ENCODE data around the gene RBM6. TPM values are rescaled to one million over a fixed set of nuclear protein-coding genes. Genes with fewer than 3 reads are reported as not detected.

Gene RBM6
- total and polyA plus RNA-seq, 2 donors (not counting 1 experiment from before 2014, with no cell fraction given), result 40.1 to 46.1 TPM

GRCh38 chr3:49908373-49909199 is 31.4 kb upstream of the RBM6 start:
- no peaks in the 10 kb centered on the region for H3K9me3 ChIP-seq (ENCODE audit: control insufficient read depth, insufficient read depth, low read depth, low read length)
- H4K20me1 ChIP-seq (ENCODE audit: control insufficient read depth, extremely low read depth, insufficient read depth, low read length), result no peaks in the 10 kb centered on the region
- TF ChIP-seq CTCF (conservative IDR thresholded peaks at IDR 0.05 in 1 of 2, IDR thresholded peaks at IDR 0.05 in 1 of 2; ENCODE audit: low read depth in 1 of 2, low read length in 2 of 2), result no peak
- TF ChIP-seq EZH2 (IDR thresholded peaks at IDR 0.05; ENCODE audit: low read length, missing control alignments), result no peak
- H3K27me3 ChIP-seq (ENCODE audit: control insufficient read depth, insufficient read depth, low read length), result no peaks in the 10 kb centered on the region
- H3K4me2 ChIP-seq (ENCODE audit: extremely low read depth, insufficient read depth, low read length), result no peak overlapping the region
- H3K36me3 ChIP-seq (ENCODE audit: control insufficient read depth, insufficient read depth, low read length), result peaks cover 5% of the 10 kb centered on the region
- H3K27ac ChIP-seq (ENCODE audit: insufficient read depth, low read length), result no peak overlapping the region
- no peak overlapping the region for H2AFZ ChIP-seq (ENCODE audit: low read length)
- DNase-seq (ENCODE audit: low read depth in 2 of 2), result no peak
- no peak overlapping the region for H3K4me3 ChIP-seq (replicated peaks in 1 of 4; ENCODE audit: control extremely low read depth in 1 of 4, insufficient read depth in 1 of 4, low read depth in 3 of 4, low read length in 4 of 4)
- H3K79me2 ChIP-seq (ENCODE audit: control insufficient read depth, insufficient read depth, low read length), result no peaks in the 10 kb centered on the region
- peaks cover 6% of the 10 kb centered on the region for H3K4me1 ChIP-seq (ENCODE audit: control insufficient read depth, extremely low read depth, insufficient read depth, low read length)
- H3K9ac ChIP-seq (ENCODE audit: insufficient read depth, low read length), result no peak overlapping the region

GRCh38 chr3:49910409-49911123 is 29.4 kb upstream of the RBM6 start:
- no peaks in the 10 kb centered on the region for H3K9me3 ChIP-seq (ENCODE audit: control insufficient read depth, insufficient read depth, low read depth, low read length)
- H3K4me3 ChIP-seq (replicated peaks in 1 of 4; ENCODE audit: control extremely low read depth in 1 of 4, insufficient read depth in 1 of 4, low read depth in 3 of 4, low read length in 4 of 4), result no peak overlapping the region
- peaks cover 5% of the 10 kb centered on the region for H3K36me3 ChIP-seq (ENCODE audit: control insufficient read depth, insufficient read depth, low read length)
- no peak overlapping the region for H3K4me2 ChIP-seq (ENCODE audit: extremely low read depth, insufficient read depth, low read length)
- TF ChIP-seq CTCF (conservative IDR thresholded peaks at IDR 0.05 in 1 of 2, IDR thresholded peaks at IDR 0.05 in 1 of 2; ENCODE audit: low read depth in 1 of 2, low read length in 2 of 2) (no peak), EZH2 (IDR thresholded peaks at IDR 0.05; ENCODE audit: low read length, missing control alignments) (no peak)
- H3K27me3 ChIP-seq (ENCODE audit: control insufficient read depth, insufficient read depth, low read length), result no peaks in the 10 kb centered on the region
- H3K4me1 ChIP-seq (ENCODE audit: control insufficient read depth, extremely low read depth, insufficient read depth, low read length), result peaks cover 6% of the 10 kb centered on the region
- H3K9ac ChIP-seq (ENCODE audit: insufficient read depth, low read length), result no peak overlapping the region
- no peak for DNase-seq (ENCODE audit: low read depth in 2 of 2)
- no peak overlapping the region for H3K27ac ChIP-seq (ENCODE audit: insufficient read depth, low read length)
- H4K20me1 ChIP-seq (ENCODE audit: control insufficient read depth, extremely low read depth, insufficient read depth, low read length), result no peaks in the 10 kb centered on the region
- H2AFZ ChIP-seq (ENCODE audit: low read length), result no peak overlapping the region
- no peaks in the 10 kb centered on the region for H3K79me2 ChIP-seq (ENCODE audit: control insufficient read depth, insufficient read depth, low read length)

GRCh38 chr3:49911124-49911420 is 28.9 kb upstream of the RBM6 start:
- no peak overlapping the region for H3K27ac ChIP-seq (ENCODE audit: insufficient read depth, low read length)
- no peaks in the 10 kb centered on the region for H3K27me3 ChIP-seq (ENCODE audit: control insufficient read depth, insufficient read depth, low read length)
- no peak overlapping the region for H2AFZ ChIP-seq (ENCODE audit: low read length)
- no peak for TF ChIP-seq CTCF (conservative IDR thresholded peaks at IDR 0.05 in 1 of 2, IDR thresholded peaks at IDR 0.05 in 1 of 2; ENCODE audit: low read depth in 1 of 2, low read length in 2 of 2)
- TF ChIP-seq EZH2 (IDR thresholded peaks at IDR 0.05; ENCODE audit: low read length, missing control alignments), result no peak
- no peaks in the 10 kb centered on the region for H4K20me1 ChIP-seq (ENCODE audit: control insufficient read depth, extremely low read depth, insufficient read depth, low read length)
- no peak overlapping the region for H3K4me3 ChIP-seq (replicated peaks in 1 of 4; ENCODE audit: control extremely low read depth in 1 of 4, insufficient read depth in 1 of 4, low read depth in 3 of 4, low read length in 4 of 4)
- no peak for DNase-seq (ENCODE audit: low read depth in 2 of 2)
- peaks cover under 1% of the 10 kb centered on the region for H3K4me1 ChIP-seq (ENCODE audit: control insufficient read depth, extremely low read depth, insufficient read depth, low read length)
- H3K9ac ChIP-seq (ENCODE audit: insufficient read depth, low read length), result no peak overlapping the region
- peaks cover 5% of the 10 kb centered on the region for H3K36me3 ChIP-seq (ENCODE audit: control insufficient read depth, insufficient read depth, low read length)
- no peak overlapping the region for H3K4me2 ChIP-seq (ENCODE audit: extremely low read depth, insufficient read depth, low read length)
- H3K9me3 ChIP-seq (ENCODE audit: control insufficient read depth, insufficient read depth, low read depth, low read length), result no peaks in the 10 kb centered on the region
- no peaks in the 10 kb centered on the region for H3K79me2 ChIP-seq (ENCODE audit: control insufficient read depth, insufficient read depth, low read length)

All from fibroblast of lung (primary cell).